ENCODE data around the gene VIL1.

DNA sequence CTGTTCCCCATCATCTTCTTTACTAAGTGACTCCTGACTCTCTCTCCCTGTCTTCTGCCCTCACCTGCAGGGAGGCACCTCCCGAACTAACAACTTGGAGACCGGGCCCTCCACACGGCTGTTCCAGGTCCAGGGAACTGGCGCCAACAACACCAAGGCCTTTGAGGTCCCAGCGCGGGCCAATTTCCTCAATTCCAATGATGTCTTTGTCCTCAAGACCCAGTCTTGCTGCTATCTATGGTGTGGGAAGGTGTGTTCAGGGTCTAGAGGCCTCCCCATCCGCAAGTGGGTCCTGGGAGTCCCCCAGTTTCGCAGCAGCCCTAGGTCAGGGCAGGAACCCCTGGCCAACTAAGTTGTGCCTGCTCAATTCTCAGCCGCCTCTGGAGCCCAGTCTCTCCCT, 15.5 kb downstream of the VIL1 start:
- TF ChIP-seq CTCF (conservative IDR thresholded peaks at IDR 0.05; ENCODE audit: low read depth, low read length) (no peak), SMC3 (IDR thresholded peaks at IDR 0.05; ENCODE audit: low read depth, low read length) (no peak), POLR2A (IDR thresholded peaks at IDR 0.05; ENCODE audit: low read depth, low read length) (no peak), BHLHE40 (IDR thresholded peaks at IDR 0.05; ENCODE audit: low read depth, low read length) (no peak), MAFK (IDR thresholded peaks at IDR 0.05; ENCODE audit: low read depth, low read length) (no peak), USF2 (IDR thresholded peaks at IDR 0.05; ENCODE audit: low read depth, low read length) (no peak), CEBPB (IDR thresholded peaks at IDR 0.05; ENCODE audit: low read depth, low read length) (no peak), RAD21 (IDR thresholded peaks at IDR 0.05; ENCODE audit: low read length) (no peak), NFE2L2 (IDR thresholded peaks at IDR 0.05; ENCODE audit: low read depth, low read length) (no peak), RCOR1 (IDR thresholded peaks at IDR 0.05; ENCODE audit: insufficient replicate concordance, low read length) (no peak), CHD1 (IDR thresholded peaks at IDR 0.05; ENCODE audit: low read depth, low read length) (no peak), MAZ (IDR thresholded peaks at IDR 0.05; ENCODE audit: borderline replicate concordance, low read depth, low read length) (no peak), FOS (IDR thresholded peaks at IDR 0.05; ENCODE audit: low read depth, low read length) (no peak)
- TF ChIP-seq, protein P1, sequence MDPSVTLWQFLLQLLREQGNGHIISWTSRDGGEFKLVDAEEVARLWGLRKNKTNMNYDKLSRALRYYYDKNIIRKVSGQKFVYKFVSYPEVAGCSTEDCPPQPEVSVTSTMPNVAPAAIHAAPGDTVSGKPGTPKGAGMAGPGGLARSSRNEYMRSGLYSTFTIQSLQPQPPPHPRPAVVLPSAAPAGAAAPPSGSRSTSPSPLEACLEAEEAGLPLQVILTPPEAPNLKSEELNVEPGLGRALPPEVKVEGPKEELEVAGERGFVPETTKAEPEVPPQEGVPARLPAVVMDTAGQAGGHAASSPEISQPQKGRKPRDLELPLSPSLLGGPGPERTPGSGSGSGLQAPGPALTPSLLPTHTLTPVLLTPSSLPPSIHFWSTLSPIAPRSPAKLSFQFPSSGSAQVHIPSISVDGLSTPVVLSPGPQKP (IDR thresholded peaks at IDR 0.05; ENCODE audit: borderline replicate concordance, low read depth, low read length) = no peak
